HCEC 1CT (cell line): Measurements from ENCODE around the gene STX2.
"Not testable (repeated sequence)": the region's sequence is repeated elsewhere in the genome, so short reads cannot be mapped to it uniquely, and the experiment has no call there.

Experiments used
- DNase-seq: peaks from one replicate; pipeline ENCODE4 v3.0.0-alpha.2; 2017

Gene STX2

DNA sequence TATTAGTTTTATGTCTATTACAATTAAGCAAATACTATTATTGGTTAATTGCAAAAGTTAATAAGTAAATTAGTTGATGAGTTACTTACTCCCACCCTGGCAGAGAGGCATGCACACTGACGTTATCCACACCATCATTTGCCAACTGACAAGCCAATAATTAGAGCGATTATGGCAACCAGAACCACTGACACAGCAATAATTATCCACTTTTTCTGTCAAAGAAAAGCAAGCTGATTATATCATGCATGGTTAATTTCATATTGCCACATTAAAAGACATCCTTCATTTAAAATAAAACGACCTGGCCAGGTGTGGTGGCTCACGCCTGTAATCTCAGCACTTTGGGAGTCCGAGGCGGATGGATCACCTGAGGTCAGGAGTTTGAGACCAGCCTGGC is 43.1 kb downstream of the STX2 start:
- no peak for DNase-seq

DNA sequence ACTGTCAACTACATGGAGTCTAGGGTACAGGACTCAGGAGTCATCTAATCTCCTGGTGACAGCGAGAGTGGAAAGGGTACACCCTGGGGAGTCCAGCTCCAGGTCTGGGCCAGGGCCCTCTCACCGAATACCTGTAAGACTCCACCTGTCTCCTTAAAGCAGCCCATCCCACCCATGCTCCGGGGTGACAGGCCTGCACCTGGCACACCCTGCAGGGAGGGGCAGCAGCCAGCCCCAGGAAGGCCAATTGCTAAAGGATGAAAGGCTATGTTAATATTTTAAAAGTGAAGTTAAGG is 45.5 kb downstream of the STX2 start:
- no peak for DNase-seq

DNA sequence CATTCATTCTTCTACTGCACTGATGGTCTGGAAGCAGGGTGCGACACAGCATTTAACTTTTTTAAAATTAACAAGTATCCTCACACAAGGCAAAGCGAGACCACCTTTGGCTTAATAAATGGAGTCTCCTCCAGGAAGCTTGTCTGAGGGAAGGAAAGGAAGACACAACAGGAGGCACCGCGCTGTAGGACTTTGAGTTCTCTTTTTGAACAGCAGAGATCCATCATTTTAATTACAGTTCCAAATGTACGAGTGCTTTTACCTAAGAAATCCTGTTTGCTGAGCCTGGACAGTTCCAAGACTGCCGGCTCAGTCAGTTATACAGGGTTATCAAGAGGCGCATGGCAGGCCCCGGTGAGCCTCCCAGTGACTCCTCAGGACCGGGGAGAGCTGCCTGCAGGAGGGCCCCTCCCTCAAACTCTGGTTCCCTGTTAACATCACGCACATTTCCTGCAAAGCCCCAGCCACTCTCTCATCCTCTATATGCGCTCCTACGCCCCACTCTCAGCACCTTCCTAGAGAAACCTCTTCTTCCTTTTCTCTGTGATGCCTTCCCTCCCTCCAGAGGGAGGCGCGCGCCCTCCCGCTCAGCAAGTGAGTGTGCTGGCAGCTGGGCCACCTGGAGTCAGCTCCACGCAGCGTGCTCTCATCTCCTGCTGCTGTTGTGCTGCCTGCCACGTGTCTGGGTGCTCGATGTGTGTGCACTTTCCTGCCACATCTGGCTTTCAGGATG is 46.1 kb downstream of the STX2 start:
- no peak for DNase-seq

DNA sequence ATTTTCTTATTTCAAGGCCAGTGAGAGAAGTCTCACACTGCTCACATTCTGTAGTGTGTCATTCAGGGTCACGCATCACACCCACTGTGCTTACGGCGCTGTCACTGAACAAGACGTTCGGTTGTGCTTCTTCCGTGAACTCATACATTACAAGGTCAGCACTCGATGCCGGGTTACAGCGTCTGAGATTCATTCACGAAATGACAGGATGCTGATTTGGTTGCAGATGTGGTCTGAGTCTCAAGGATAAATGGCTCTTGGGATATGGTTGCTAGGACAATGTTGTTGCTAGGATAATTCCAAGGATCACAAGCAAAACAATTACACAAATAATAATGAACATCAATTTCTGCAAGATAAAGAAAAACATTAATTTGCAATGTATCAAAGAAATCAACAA is 47.4 kb downstream of the STX2 start:
- DNase-seq = no peak

DNA sequence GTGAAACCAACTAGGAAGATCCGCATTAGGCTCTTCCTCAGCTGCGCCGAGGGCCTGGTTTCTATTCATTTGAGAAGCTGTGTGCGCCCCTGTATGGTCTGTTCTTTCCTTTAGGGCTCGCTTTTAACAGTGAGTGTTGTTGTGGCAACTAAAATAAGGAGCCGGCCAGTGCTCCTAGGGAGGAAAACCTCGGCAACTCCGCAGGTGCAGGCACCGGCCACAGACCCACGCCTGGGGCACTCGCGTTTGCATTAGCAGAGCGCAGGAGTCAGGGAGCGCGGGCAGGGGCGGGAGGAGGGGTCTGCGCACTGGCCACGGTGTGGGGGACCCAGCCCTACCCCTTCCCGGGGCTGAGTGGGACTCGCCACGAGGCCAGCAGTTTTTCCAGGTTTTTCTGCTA is 50.5 kb downstream of the STX2 start:
- DNase-seq = no peak

DNA sequence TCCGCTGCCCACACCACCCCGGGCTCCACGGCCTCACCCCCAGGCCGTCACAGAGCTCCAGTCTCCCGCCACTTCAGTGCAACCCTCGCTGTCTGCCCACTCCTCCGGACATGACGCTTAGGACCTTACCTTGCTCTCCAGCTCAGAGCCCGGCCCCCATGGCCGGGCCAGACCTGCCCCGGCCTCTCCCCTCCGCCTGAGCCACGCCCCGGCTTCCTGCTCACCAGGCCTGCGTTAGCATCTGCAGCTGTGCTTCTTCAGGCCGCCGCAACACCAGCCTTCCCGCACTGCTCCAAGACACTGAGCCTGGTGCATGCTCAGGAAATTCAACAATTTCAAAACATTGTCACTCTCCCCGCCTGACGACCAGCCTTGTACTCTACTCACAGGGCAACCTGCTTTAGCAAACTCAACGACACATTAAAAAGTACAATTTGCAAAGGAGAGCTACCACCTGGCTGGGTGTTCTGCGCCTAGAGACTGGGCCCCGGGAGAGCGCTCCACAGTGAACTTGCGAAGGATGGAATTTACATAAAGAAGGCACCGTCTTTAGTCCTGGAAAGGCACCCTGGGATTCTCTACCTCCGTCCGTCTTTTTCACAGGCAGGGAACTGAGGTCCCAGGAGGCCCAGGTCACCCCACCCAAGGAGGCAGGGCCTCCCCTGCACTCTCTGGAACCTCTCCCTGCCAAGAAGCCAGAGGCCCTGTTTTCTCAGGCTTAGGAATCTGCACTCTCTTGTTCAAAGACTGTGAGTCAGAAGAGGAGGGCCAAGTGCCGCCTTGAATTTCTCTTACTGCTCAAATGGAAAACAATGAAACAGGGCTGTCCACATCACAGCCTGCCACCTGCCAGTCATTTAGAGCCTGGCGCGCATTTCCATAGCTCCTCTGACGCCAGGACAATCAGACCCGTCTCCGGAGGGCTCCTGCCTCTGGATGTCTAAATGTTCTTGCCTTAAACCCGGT is 51.3 kb downstream of the STX2 start:
- no peak for DNase-seq

DNA sequence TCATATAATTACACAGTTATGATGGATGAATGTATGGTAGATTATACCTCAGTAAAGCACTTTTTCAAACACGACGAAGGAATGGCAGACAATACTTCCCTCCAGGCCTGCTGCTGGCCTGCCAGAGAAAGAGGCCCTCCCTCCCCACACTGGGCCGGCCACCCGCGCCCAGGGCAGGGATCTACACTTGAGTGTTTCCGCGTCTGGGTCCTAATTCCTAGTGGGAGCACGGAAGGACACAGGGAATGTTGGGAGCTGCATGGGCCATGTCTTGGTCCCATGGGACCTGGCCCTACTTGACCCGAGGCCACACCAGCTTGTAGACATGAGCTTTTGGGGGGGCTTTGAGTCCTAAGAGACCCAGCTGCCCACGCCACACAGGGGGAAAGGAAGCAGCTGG is 52.0 kb downstream of the STX2 start:
- no peak for DNase-seq

DNA sequence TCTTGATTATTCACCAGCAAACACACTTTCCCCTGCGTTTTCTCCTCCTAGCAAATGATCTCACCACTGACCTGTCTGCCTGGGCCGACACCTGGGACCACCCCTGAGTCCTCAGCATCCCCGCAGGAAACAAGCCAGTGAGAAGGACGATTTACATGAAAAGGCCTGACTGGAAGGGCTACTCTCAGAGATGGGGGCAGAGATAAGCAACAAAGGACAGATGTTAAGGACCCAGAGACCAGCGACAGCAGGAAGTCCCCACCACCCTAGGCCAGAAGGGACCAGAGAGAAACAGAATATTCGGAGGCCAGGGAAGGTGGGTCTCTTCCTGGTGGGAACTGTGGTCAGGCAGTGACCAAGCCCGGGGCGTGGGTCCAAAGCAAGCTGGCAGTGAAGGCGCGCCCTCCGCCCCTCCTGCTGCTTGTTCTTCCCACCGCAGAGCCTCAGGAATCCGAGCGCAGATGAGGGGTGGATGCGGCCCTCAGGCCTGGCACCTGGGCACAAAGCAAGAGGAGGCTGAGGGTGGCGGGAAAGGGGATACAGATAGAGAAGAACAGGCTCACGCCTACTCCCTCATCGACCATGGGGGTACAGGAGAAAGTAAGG is 55.8 kb downstream of the STX2 start:
- no peak for DNase-seq

DNA sequence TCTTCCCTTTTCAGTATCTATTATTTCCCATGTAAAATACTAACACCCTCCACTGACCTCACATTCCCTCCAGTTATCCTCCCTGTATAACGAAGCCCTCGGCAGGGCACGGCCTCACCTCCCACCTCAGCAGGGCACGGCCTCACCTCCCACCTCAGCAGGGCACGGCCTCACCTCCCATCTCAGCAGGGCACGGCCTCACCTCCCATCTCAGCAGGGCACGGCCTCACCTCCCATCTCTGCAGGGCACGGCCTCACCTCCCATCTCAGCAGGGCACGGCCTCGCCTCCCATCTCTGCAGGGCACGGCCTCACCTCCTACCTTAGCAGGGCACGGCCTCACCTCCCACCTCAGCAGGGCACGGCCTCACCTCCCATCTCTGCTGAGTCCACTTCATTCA is 56.8 kb downstream of the STX2 start:
- not testable (repeated sequence) for DNase-seq

DNA sequence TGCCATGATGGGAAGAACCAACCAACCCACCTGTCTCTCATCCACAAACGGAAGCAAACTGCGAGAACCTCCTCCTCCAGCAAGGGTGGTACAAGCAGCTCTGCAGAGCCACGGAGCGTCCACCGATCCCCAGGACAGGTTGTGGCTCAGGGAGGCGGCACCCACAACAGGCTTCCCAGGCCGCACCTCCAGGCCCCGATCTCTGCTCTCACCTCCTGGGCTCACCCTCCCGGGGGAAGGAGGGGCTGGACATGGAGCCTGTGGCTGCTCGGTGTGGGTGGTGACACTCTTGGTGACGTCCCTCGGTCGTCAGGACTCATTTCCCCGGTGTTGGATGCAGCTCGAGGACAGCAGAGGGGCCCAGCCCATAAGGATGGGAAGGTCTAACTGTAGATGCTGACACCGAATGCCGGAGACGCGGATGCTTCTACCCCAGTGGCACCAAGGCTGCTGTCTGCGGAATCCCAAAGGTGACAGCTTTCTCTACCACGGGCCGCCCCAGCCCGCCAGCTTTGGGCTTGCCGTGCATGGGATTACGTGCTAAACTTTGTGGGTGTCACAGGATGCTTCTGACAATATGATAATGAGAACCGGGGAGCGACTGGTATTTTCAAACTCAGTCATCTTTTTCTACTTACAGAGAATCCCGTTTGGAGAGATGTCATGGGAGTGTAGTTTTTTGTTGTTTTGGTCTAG is 58.0 kb downstream of the STX2 start:
- no peak for DNase-seq

DNA sequence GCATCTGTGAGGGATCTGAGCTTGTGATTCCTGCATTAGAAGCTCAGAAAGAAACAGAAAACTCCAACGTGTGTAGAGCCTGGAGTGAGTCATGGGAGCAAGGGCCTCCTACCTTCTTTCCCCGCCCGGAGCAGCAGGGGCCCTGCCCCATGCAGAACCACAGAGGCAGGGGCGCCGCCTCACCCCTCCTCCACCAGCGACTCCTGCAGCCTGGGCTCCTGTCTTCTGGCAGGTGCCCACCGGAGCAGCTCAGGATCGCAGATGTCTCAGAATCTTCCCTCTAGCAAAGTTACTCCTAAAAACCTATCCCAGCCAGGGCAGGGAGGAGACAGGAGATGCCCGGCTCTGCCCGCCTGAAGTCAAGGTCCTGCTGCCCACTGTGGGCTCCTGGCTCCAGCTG is 58.7 kb downstream of the STX2 start:
- DNase-seq = no peak

DNA sequence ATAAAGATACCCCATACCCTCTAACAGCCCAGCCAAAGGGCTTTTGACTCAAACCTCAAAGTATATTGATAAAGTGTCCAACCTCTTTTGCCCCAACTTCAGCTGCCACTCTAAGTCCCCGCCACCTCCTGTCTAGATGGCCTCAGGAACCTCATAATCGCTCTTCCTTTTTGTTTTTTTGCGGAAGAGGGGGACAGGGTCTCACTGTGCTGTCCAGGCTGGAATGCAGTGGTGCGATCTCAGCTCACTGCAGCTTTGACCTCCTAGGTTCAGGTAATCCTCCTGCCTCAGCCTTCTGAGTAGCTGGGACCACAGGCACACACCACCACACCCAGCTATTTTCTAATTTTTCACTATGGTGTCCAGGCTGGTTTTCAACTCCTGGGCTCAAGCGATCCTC is 60.3 kb downstream of the STX2 start:
- no peak for DNase-seq

DNA sequence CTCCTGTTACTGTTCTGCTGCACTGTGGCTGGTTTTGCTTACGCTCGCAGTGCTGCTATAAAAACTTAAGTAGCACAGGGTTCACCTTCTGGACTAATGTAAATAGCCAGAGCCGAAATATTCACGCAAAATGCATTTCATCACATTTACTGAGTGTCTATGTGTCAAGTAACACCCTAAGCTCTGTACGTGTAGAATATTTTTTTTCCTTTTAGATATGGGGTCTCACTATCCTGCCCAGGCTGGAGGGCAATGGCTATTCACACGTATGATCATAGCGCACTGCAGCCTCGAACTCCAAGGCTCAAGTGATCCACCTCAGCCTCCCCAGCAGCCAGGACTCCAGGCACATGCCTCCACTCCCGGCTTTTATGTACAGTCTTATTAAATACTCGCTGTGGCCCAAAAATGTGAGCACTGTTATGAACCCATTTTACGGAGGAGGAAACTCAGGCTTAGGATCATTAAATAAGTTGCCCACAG is 62.2 kb downstream of the STX2 start:
- no peak for DNase-seq

DNA sequence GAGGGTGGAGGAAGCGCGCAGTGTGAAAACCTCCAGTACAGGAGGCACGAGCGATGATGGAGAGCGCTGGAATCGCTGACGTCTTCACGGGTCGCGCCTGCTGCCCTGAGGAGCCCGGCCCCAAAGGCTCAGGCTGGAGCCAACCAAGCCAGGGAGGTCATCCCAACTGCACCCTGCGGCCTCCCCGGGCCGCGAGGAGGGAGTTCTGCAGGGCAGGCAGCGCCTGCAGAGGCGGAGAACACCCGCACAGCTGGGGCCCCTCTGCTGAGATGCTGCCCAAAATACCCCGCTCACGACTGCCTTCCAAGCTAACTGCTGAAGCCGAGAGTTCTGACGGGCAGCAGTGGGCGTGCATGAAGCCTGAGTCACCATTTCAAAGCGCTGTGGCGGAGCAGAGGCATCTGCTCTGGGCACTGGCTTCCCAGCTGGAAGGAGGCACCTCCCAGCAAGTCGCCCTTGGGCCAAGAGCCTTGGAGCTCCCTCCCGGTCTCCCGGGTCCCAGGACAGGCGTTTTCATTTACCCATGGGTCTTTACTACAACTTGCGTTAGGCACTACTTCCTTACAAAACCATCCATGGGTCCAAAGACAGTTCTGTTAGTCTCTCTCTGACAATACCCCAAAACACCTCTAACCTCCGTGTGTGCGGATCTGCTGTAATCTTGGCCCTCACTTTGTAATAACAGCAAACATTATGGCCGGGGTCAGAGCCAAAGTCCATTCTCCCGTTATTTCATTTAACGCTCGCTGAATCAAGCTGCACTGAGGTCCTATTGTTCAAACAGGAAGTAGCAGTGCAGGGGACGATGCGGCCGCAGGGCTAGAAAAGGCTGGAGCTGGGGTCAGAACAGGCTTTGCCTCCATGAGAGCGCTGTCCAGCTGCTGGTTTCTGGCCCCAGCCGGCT is 62.8 kb downstream of the STX2 start:
- DNase-seq = peak; percentile 82

DNA sequence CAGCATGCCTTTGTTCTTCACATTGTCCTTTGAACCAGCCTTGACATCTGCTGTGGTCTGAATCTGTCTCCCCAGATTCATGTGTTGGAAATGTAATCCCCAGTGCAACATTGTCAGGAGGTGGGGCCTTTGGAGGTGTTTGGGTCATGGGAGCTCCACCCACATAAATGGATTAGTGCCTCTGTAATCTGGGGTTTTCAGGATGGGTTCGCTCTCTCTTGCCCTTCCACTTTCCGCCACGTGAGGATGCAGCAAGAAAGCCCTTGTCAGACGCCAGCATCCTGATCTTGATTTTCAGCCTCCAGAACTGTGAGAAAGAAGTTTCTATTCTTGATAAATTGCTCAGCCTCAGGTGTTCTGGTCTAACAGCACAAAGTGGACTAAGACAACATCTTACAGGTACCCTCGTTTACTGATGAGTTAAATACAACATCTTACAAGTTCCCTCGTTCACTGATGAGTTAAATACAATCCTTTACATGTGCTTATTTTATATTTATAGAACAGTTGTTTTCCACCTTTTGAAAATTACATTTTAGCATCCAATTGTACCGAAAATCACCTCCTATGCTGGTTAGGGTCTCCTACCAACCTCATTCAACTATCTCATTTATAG is 68.5 kb downstream of the STX2 start:
- DNase-seq = no peak

DNA sequence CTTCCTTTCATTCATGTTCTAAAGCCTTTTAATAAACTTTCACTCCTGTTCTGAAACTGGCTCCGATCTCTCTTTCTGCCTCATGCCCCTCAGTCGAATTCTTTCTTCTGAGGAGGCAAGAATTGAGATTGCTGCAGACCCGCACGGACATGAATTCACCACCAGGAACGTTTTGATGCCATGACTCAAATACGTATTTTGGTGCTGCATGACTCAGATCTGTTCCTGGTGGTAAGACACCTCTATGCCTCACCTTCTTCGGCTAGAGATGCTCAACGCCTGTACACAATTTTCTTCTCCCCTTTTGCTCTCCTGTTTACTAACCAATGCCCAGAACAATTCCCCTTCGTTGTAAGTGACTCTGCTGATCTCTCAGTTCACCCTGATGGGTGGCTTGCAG is 70.9 kb downstream of the STX2 start:
- no peak for DNase-seq

DNA sequence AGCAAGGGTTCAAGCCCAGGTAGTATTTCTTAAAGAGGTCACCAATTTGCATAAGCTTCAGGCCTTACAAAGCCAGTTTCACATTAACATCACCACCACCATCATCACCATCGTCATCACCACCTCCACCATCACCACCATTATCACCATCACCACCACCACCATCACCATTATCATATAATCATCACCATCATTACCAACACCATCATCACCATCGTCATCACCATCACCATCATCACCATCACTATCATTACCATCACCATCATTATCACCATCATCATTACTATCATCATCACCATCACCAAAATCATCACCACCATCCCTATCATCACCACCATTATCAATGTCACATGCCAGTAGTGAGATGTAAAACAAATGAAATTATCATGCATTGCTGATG is 72.6 kb downstream of the STX2 start:
- DNase-seq = no peak

DNA sequence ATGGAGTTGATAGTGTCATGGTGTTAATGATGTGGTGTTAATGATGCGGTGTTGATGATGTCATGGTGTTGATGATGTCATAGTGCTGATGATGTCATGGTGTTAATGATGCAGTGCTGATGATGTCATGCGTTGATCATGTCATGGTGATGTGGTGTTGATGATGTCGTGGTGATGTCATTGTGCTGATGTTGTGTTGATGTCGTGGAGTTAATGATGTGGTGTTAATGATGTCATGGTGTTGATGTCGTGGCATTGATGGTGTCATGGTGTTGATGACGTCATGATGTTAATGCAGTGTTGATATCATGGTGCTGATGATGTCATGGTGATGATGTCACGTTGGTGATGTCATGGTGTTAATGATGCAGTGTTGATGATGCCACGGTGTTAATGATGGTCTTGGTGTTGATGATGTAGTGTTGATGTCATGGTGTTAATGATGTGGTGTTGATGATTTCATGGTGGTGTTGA is 73.8 kb downstream of the STX2 start:
- DNase-seq = no peak

DNA sequence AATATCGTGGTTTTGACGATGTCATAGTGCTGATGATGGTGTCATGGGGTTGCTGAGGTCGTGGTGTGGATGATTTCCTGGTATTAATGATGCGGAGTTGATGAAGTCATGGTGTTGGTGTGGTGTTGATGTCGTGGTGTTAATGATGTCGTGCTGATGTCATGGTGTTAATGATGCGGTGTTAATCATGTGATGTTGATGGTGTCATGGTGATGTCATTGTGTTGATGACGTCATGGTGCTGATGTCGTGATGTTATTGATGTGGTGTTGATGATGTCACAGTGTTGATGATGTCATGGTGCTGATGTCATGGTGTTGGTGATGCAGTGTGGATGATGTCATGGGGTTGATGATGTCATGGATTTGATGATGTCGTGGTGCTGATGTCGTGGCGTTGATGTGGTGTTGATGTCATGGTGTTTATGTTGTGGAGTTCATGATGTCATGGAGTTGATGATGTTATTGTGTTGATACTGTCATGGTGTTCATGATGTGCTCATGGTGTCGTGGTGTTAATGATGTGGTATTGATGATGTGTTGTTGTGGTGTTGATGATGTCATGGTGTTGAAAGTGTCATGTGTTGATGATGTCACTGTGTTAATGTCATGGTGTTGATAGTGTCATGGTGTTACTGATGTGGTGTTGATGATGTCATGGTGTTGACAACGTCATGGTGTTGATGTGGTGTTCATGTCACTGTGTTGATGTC is 74.4 kb downstream of the STX2 start:
- no peak for DNase-seq

DNA sequence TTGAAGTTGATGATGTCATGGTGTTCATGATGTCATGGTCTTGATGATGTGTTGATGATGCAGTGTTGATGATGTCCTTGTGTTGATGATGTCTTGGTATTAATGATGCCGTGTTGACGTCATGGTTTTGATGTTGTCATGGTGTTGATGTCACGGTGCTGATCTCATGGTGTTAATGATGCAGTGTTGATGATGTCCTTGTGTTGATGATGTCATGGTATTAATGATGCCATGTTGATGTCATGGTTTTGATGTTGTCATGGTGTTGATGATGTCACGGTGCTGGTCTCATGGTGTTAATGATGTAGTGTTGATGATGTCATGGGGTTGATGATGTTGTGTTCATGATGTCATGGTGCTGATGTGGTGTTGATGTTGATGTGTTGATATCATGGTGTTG is 75.0 kb downstream of the STX2 start:
- no peak for DNase-seq

DNA sequence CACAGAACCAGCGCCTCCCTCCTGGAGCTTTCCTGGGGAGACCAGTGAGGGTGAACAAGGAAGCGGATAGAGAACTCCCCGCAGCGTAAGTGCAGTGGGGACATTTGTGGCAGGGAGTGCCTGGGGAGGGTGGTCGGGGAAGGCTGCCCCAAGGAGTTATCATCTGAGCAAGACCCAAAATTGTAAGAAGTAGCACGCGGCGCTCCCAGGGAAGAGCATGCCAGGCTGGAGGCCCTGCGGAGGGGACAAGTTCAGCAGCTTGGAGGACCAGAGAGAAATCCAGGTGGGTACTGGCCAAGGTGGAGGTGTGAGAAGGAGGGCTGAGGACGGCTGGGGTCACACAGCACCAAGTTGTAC is 76.8 kb downstream of the STX2 start:
- DNase-seq = no peak
